H9 (cell line): ENCODE measurements around the gene USH2A. TPM values are rescaled to one million over a fixed set of nuclear protein-coding genes. Genes with fewer than 3 reads are reported as not detected.

Experiments used
- DNase-seq: peaks from one replicate; pipeline ENCODE4 v3.0.0-alpha.2; 2017
- H2AFZ ChIP-seq: one replicate; pipeline ENCODE4 v1.6.1; 2013; ENCODE audit warnings: mild to moderate bottlenecking, low read length, control low read depth, moderate library complexity
- H2AK5ac ChIP-seq: 2 replicates; pipeline ENCODE4 v1.6.1; 2013; ENCODE audit warnings: low read length, control low read depth, mixed read lengths; ENCODE audit not compliant: insufficient read length
- H2BK120ac ChIP-seq: one replicate; pipeline ENCODE4 v1.6.1; 2013; ENCODE audit warnings: low read depth, mild to moderate bottlenecking, low read length, control low read depth, inconsistent platforms; ENCODE audit not compliant: poor library complexity, severe bottlenecking
- H2BK12ac ChIP-seq: 2 replicates; pipeline ENCODE4 v1.6.1; 2013; ENCODE audit warnings: low read length, control low read depth, mixed read lengths, low read depth; ENCODE audit not compliant: insufficient read length
- H2BK15ac ChIP-seq: 2 replicates; pipeline ENCODE4 v1.6.1; 2013; ENCODE audit warnings: low read depth, low read length, control low read depth
- H2BK20ac ChIP-seq: one replicate; pipeline ENCODE4 v1.6.1; 2013; ENCODE audit warnings: low read depth, mild to moderate bottlenecking, low read length, control low read depth, inconsistent platforms; ENCODE audit not compliant: poor library complexity, severe bottlenecking
- H2BK5ac ChIP-seq: 2 replicates; pipeline ENCODE4 v1.6.1; 2013; ENCODE audit warnings: low read length, control low read depth, mixed read lengths; ENCODE audit not compliant: insufficient read length
- H3K14ac ChIP-seq: 2 replicates; pipeline ENCODE4 v1.6.1; 2013; ENCODE audit warnings: low read length, control low read depth; ENCODE audit not compliant: insufficient read depth
- H3K18ac ChIP-seq: 2 replicates; pipeline ENCODE4 v1.6.1; 2013; ENCODE audit warnings: low read depth, mild to moderate bottlenecking, mixed read lengths, low read length, control low read depth; ENCODE audit not compliant: insufficient read length
- H3K23ac ChIP-seq: 2 replicates; pipeline ENCODE4 v1.6.1; 2013; ENCODE audit warnings: low read length, control low read depth, mixed read lengths, low read depth; ENCODE audit not compliant: insufficient read length
- H3K23me2 ChIP-seq: 2 replicates; pipeline ENCODE4 v1.6.1; 2013; ENCODE audit warnings: low read depth, mild to moderate bottlenecking, mixed read lengths, low read length, control low read depth; ENCODE audit not compliant: insufficient read length, poor library complexity, severe bottlenecking
- H3K27ac ChIP-seq: 2 replicates; pipeline ENCODE4 v1.5.1; 2013; ENCODE audit warnings: low read length, control low read depth, mixed read lengths, low read depth; ENCODE audit not compliant: insufficient read length
- H3K27me3 ChIP-seq: 2 replicates; pipeline ENCODE4 v1.6.1; 2013; ENCODE audit warnings: low read length, control low read depth, inconsistent platforms; ENCODE audit not compliant: insufficient read depth
- H3K4ac ChIP-seq: 2 replicates; pipeline ENCODE4 v1.6.1; 2013; ENCODE audit warnings: low read depth, mild to moderate bottlenecking, control low read depth, inconsistent platforms, low read length, moderate library complexity
- H3K4me1 ChIP-seq: 2 replicates; pipeline ENCODE4 v1.6.1; 2013; ENCODE audit warnings: low read length, control low read depth, inconsistent platforms; ENCODE audit not compliant: insufficient read depth
- H3K4me2 ChIP-seq: 2 replicates; pipeline ENCODE4 v1.6.1; 2013; ENCODE audit warnings: low read length, control low read depth, mixed read lengths; ENCODE audit not compliant: insufficient read length, insufficient read depth
- H3K56ac ChIP-seq: 2 replicates; pipeline ENCODE4 v1.6.1; 2013; ENCODE audit warnings: low read depth, mild to moderate bottlenecking, mixed read lengths, low read length, control low read depth; ENCODE audit not compliant: insufficient read length
- H3K79me1 ChIP-seq: 2 replicates; pipeline ENCODE4 v1.6.1; 2013; ENCODE audit warnings: low read depth, mild to moderate bottlenecking, moderate library complexity, low read length, control low read depth, inconsistent platforms; ENCODE audit not compliant: insufficient read depth, poor library complexity, severe bottlenecking
- H3K79me2 ChIP-seq: 2 replicates; pipeline ENCODE4 v1.6.1; 2013; ENCODE audit warnings: low read length, control low read depth, inconsistent platforms; ENCODE audit not compliant: insufficient read depth
- H3K9ac ChIP-seq: 2 replicates; pipeline ENCODE4 v1.6.1; 2013; ENCODE audit warnings: low read length, control low read depth, mixed read lengths; ENCODE audit not compliant: insufficient read length; ENCODE audit errors: extremely low read depth
- H3K9me3 ChIP-seq: one replicate; pipeline ENCODE4 v1.6.1; 2013; ENCODE audit warnings: low read depth, low read length, inconsistent platforms; ENCODE audit not compliant: control insufficient read depth
- H3T11ph ChIP-seq: one replicate; pipeline ENCODE4 v1.6.1; 2013; ENCODE audit warnings: mild to moderate bottlenecking, low read length, control low read depth, inconsistent platforms
- H4K20me1 ChIP-seq: one replicate; pipeline ENCODE4 v1.6.1; 2013; ENCODE audit not compliant: control insufficient read depth, insufficient read length, insufficient read depth
- H4K5ac ChIP-seq: 2 replicates; pipeline ENCODE4 v1.6.1; 2013; ENCODE audit warnings: low read depth, mild to moderate bottlenecking, mixed read lengths, low read length, control low read depth; ENCODE audit not compliant: insufficient read length
- H4K8ac ChIP-seq: replicated peaks from 2 replicates; pipeline ENCODE4 v1.6.1; 2013; ENCODE audit warnings: low read length, control low read depth, mixed read lengths, low read depth; ENCODE audit not compliant: insufficient read length
- H4K91ac ChIP-seq: 2 replicates; pipeline ENCODE4 v1.6.1; 2013; ENCODE audit warnings: low read depth, mild to moderate bottlenecking, moderate library complexity, mixed read lengths, low read length, control low read depth; ENCODE audit not compliant: insufficient read length
- H3K27ac Mint-ChIP-seq, 3 experiments: 2 replicates in 2 of 3; 3 replicates in 1 of 3; pipeline ENCODE4 v1.8.0; 2020 to 2021; ENCODE audit warnings: mixed read lengths in 3 of 3, mild to moderate bottlenecking in 1 of 3, moderate library complexity in 1 of 3
- H3K27me3 Mint-ChIP-seq: 2 replicates; pipeline ENCODE4 v1.8.0; 2021; ENCODE audit warnings: low read depth, mild to moderate bottlenecking, moderate library complexity, mixed read lengths
- H3K36me3 Mint-ChIP-seq, 3 experiments: 2 replicates in 2 of 3; 3 replicates in 1 of 3; pipeline ENCODE4 v1.8.0; 2020 to 2021; ENCODE audit warnings: low read depth in 3 of 3, mixed read lengths in 3 of 3; ENCODE audit not compliant: insufficient read depth in 1 of 3
- H3K4me1 Mint-ChIP-seq, 2 experiments: 2 replicates each; pipeline ENCODE4 v1.8.0; 2020; ENCODE audit warnings: mixed read lengths in 2 of 2
- H3K4me3 Mint-ChIP-seq, 2 experiments: 2 replicates in 1 of 2; 3 replicates in 1 of 2; pipeline ENCODE4 v1.8.0; 2020 to 2021; ENCODE audit warnings: mild to moderate bottlenecking in 2 of 2, mixed read lengths in 2 of 2, moderate library complexity in 1 of 2
- H3K9me3 Mint-ChIP-seq, 2 experiments: 2 replicates in 1 of 2; 3 replicates in 1 of 2; pipeline ENCODE4 v1.8.0; 2020; ENCODE audit warnings: mild to moderate bottlenecking in 2 of 2, mixed read lengths in 2 of 2, moderate library complexity in 1 of 2
- CTCF ChIP-seq: fragments of 200-600 bp; sonication (generic); conservative IDR thresholded peaks from 3 replicates; pipeline ENCODE4 v1.8.0; 2021; ENCODE audit warnings: antibody characterized with exemption, mild to moderate bottlenecking
- WGBS: extraction: QIAGEN DNeasy Blood & Tissue Kit; methylation state at CpG from one replicate; pipeline ENCODE4 v1.1.7; 2013; ENCODE audit warnings: missing lambda C conversion rate, low lambda C conversion rate, mixed read lengths; ENCODE audit not compliant: insufficient read length; ENCODE audit errors: extremely low coverage; 5-methylcytosine and 5-hydroxymethylcytosine counted together
- total RNA-seq: library from RNA; stranded (reverse); gene quantifications from 2 replicates; pipeline ENCODE4 v1.2.1, GENCODE V29; 2021

USH2A gene
- total RNA-seq, 1 experiment from 2014 or later = 0.11 TPM

- H3K4ac ChIP-seq = no peak overlapping the region
- peaks cover 17 to 18% of the 10 kb centered on the region in 2 experiments for H3K4me1 Mint-ChIP-seq
These were observed 587.3 kb downstream of the USH2A start for GRCh38 chr1:215835951-215836350.

More at GRCh38 chr1:215835951-215836350, 587.3 kb downstream of the USH2A start:
- H2AK5ac ChIP-seq = no peak overlapping the region
- H3T11ph ChIP-seq = no peak overlapping the region
- H3K14ac ChIP-seq = no peak overlapping the region
- no peak overlapping the region for H4K8ac ChIP-seq
- no peak overlapping the region for H2BK120ac ChIP-seq
- no peaks in the 10 kb centered on the region; the same call in 1 of the 2 replicates for H3K4me1 ChIP-seq
- H4K5ac ChIP-seq = no peak overlapping the region
- H3K18ac ChIP-seq = no peak overlapping the region
- no peak overlapping the region for H2AFZ ChIP-seq
- no CpG with 5 or more reads among the region's 2 CpGs for WGBS
- H3K27me3 ChIP-seq = no peaks in the 10 kb centered on the region
- H3K4me2 ChIP-seq = no peak overlapping the region
- Mint-ChIP-seq H3K27me3 (no peaks in the 10 kb centered on the region), H3K36me3 (peaks cover 4 to 19% (median 13%) of the 10 kb centered on the region in 3 experiments), H3K9me3 (peaks cover 20 to 21% of the 10 kb centered on the region in 2 experiments), H3K4me3 (no peak overlapping the region), H3K27ac (peak overlapping the region in 1 of 3 experiments; percentile 16; a peak in 1 of 7 replicates)
- H3K27ac ChIP-seq = no peak overlapping the region
- no peaks in the 10 kb centered on the region for H3K23me2 ChIP-seq
- no peak overlapping the region for H3K56ac ChIP-seq
- H3K9me3 ChIP-seq = no peaks in the 10 kb centered on the region
- no peak overlapping the region for H2BK15ac ChIP-seq
- DNase-seq = no peak
- no peak overlapping the region for H2BK20ac ChIP-seq
- no peak overlapping the region for H3K9ac ChIP-seq
- H3K79me1 ChIP-seq = no peaks in the 10 kb centered on the region
- H2BK12ac ChIP-seq = no peak overlapping the region
- H4K20me1 ChIP-seq = no peaks in the 10 kb centered on the region
- no peak overlapping the region for H2BK5ac ChIP-seq
- H4K91ac ChIP-seq = no peak overlapping the region
- no peak overlapping the region for H3K23ac ChIP-seq
- no peaks in the 10 kb centered on the region for H3K79me2 ChIP-seq
- TF ChIP-seq CTCF = no peak
